ENCODE results near the gene CR2. TPM values are rescaled to one million over a fixed set of nuclear protein-coding genes. Genes with fewer than 3 reads are reported as not detected.
"Not testable (repeated sequence)": the region's sequence is repeated elsewhere in the genome, so short reads cannot be mapped to it uniquely, and the experiment has no call there.

Gene CR2
- polyA plus RNA-seq, 3 donors: 1.3 to 1.9 (median 1.7) TPM

DNA sequence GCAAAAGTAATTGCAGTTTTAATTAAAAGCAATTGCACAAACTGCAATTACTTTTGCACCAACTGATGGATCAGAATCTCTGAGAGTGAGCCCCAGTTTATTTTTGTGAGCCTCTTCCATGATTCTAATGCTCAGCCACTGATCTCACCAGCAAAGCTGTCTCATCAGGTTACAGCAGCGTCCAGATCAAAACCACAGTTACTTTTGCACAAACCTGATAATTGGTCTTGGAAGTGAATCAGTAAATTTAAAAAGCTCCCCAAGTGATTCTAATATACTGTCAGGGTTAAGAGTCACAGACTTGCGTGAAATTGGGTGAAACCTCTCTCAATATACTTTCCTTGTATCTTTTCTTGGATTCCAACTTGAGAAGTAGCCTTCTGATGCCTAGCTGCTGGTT is 13.5 kb upstream of the CR2 start:
- DNase-seq (ENCODE audit: low read depth in 3 of 3, low spot score in 2 of 3): no peak

GRCh38 chr1:207444514-207445217 is 9.5 kb upstream of the CR2 start:
- no peak for DNase-seq (ENCODE audit: low read depth in 3 of 3, low spot score in 2 of 3)

DNA sequence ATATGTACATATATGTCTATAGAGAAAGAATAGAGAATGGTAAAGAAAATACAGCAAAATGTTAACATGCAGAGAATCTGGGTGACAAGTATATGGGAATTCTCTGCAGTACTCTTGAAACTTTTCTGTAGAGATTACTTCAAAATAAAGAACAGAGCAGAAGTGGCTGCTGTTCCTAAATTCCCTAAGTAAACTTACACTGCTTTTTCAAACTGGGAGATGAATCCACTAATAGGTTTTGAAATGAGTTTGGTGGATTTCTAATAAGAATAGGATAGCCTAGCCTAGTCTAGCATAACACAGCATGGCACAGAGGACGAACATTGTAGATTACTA is 450 bp upstream of the CR2 start:
- DNase-seq (ENCODE audit: low read depth in 3 of 3, low spot score in 2 of 3): no peak

DNA sequence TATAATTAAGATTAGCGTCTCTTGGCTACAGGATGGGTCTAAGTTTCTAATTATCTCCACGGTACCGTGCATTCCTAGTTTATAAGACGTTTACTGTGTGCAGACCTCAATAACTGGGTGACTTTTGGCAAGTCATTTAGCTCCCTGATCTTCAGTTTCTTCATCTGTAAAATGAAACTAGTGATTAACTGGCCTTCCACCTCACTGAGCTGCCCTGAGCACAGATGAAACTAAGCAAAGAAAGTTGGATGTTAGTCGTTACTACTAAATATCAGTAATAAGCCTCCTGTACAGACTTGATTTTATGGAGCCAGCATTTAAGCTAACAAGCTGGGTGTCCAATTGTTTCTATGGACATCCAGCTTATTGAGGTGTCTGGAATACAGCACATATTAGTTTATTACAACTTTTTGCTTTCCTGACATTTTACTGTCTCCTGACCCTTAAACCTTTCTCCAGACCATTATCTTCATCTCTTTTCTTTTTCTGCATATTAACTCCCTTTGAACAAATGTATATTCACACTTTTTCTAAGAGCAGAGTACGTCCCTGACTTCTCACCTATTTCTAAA is 1.1 kb downstream of the CR2 start:
- no peak for DNase-seq (ENCODE audit: low read depth in 3 of 3, low spot score in 2 of 3)

DNA sequence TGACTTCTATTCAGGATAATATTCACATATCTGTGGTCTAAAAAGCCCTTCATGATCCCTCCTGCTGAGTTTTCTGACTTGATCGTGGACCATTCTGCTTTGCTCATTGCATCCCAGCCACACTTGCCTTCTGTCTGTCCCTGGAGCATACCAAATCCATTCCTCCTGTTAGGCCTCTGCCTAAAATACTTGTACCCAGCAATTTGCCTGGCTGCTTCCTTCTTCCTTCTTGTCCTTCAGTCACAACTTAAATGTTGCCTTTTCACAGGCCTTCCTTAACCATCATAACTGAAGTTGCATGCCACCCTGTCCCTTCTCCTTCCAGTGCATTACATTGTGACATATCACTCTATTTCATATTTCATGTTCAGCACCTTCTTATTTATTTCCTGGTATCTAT is 4.3 kb downstream of the CR2 start:
- DNase-seq (ENCODE audit: low read depth in 3 of 3, low spot score in 2 of 3): no peak

DNA sequence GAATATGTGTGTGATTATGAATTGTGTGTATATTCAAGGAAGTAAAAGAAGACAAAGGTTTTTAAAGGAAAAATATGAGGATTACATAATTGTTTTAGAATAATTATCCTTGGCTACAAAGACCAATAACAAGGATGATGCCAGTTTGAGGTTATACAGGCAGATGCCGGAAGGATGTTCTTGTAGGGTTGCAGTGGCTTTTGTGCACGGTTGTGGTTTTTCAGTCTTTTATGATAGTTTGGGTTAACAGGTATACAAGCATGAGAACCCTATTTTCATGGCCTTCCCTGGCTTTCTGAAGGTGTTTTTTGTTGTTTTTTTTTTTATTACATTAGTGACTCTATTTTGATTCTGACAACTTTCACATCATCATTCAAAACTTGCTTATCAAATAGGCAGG is 4.9 kb downstream of the CR2 start:
- DNase-seq (ENCODE audit: low read depth in 3 of 3, low spot score in 2 of 3): no peak

GRCh38 chr1:207461649-207462048 is 7.5 kb downstream of the CR2 start:
- DNase-seq (ENCODE audit: low read depth in 3 of 3, low spot score in 2 of 3): no peak

DNA sequence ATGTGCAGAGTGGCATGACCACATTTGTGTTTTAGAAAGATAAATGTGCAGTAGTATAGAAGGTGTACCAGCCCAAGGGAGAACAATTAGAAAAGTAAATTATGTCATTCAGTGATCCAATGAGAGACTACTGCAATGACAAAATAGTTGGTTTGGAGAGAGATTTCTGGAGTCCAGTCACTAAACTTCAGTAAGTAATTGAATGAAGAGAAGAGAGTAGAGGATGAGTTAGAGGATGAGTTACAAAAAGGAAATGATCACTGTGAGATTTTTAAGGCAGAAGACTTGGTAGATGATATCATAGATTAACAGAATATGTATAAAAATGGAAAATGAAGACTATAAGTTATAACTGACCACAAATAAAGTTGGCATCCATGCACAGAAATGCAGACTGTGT is 8.4 kb downstream of the CR2 start:
- no peak for DNase-seq (ENCODE audit: low read depth in 3 of 3, low spot score in 2 of 3)

DNA sequence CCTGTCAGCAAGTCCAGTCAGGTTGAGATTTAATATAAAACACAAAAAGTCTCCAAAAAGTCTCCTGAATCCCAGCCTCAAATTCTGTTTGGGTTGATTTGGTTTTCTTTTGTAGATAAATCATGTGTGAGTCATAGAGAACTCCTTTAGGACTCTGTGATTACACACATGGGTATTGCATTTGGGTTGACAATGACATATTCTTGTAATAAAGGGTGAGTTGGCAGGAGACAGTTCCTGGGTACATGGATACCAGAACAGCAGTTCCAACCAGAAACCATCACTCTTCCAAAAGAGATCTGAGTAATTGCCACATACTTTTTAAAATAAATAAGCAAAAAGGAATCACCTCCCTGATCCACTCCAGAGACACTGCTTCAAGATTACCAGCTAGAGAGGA is 8.9 kb downstream of the CR2 start:
- DNase-seq (ENCODE audit: low read depth in 3 of 3, low spot score in 2 of 3): no peak

DNA sequence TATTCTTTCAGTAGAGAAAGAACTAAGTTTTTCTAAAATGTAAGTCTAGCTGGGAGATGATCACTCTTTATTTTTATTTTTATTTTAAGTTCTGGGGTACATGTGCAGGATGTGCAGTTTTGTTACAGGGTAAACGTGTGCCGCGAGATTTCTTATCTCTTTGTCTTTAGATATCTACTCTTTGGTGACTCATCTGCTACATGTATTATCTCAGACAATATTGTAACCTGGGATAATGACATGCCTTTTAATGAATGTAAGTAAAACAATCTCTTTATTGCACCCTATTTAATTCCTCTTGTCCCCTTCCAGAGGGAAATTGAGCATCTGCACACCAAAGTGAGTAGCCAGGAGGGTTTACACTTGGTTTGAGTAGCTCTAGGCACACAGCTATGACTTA is 9.4 kb downstream of the CR2 start:
- no peak for DNase-seq (ENCODE audit: low read depth in 3 of 3, low spot score in 2 of 3)

DNA sequence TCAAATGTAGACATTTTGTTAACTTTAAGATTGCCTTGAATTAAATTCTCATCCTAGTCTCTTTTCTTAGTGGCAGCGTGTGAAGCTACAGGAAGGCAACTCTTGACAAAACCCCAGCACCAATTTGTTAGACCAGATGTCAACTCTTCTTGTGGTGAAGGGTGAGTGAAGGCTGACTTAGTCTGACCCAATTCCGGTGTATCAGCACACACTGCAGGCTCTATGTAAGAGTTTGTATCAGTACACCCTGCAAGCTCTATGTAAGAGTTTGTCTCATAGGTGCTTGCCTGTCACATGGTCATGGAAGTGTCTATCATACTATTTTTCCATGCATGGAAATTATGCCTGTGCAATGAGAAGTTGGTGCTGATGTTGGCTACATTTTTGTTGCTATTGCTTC is 16.8 kb downstream of the CR2 start:
- no peak for DNase-seq (ENCODE audit: low read depth in 3 of 3, low spot score in 2 of 3)

DNA sequence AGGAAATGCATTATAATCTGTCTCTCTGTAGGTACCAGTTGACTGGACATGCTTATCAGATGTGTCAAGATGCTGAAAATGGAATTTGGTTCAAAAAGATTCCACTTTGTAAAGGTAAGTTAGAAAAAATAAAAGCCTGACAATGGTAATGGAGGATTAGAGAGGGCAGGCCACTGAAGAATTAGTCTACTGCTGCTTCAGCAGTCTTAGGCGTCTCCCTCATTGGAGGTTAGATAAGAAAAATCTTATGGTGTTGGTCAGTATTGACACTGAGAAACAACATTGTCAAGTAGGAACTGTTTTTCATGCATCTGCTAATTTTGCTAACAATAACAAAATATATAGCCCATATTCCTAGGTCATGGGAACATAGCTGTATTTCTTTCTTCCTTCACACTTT is 20.1 kb downstream of the CR2 start:
- DNase-seq (ENCODE audit: low read depth in 3 of 3, low spot score in 2 of 3): no peak

GRCh38 chr1:207486198-207486597 is 32.1 kb downstream of the CR2 start:
- DNase-seq (ENCODE audit: low read depth in 3 of 3, low spot score in 2 of 3): no peak

- DNase-seq (ENCODE audit: low read depth in 3 of 3, low spot score in 2 of 3): no peak
These were observed 33.5 kb downstream of the CR2 start for GRCh38 chr1:207487636-207488035.

DNA sequence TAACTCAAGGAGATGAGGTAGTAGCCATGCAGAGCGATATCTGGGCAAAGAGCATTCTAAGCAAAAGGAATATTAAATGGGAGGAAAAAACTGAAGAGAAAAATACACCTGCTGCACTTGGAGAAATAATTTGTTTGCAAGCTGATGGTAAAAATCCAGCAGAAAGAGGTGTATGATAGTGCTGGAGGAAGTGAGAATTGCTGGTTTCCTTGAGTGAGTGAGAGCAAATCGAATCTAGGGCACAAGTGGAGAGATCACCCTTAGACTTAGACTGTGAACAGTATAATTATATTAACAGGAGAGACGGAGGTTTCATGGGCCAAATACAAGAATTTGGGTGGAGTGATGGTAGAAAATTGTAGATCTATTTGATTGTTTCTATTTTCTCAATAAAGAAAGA is 39.1 kb downstream of the CR2 start:
- no peak for DNase-seq (ENCODE audit: low read depth in 3 of 3, low spot score in 2 of 3)

- DNase-seq (ENCODE audit: low read depth in 3 of 3, low spot score in 2 of 3): no peak
These were observed 40.0 kb downstream of the CR2 start for GRCh38 chr1:207494171-207494570.

- not testable (repeated sequence) for DNase-seq (ENCODE audit: low read depth in 3 of 3, low spot score in 2 of 3)
These were observed 41.2 kb downstream of the CR2 start for GRCh38 chr1:207495281-207495680.

GRCh38 chr1:207495801-207496792 is 42.0 kb downstream of the CR2 start, which contains the start of gene CR1:
TSS of gene CR1 (plus strand) at chr1:207496157. CDS start at chr1:207496268, 111 bp downstream.
- DNase-seq (ENCODE audit: low read depth in 3 of 3, low spot score in 2 of 3): peak in 1 of 3 donors; percentile 19

DNA sequence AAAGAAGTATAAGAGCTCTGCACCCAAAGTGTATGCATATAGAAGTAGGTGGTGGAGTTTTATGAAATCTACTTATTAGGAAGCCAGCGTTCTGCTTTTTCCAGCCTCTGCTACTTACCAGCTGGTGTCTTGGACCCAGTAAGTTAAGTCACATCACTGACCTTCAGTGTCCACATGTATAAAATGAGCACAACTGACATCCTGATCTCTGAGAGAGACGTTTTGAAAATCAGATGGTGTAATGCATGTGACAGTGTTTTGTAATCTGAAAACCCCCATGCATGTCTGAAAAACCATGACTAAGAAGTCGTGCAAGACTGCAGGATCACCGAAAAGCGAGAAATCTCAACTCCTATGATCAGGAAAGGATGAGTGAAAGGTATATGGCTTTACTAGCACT is 43.8 kb downstream of the CR2 start:
- no peak for DNase-seq (ENCODE audit: low read depth in 3 of 3, low spot score in 2 of 3)

DNA sequence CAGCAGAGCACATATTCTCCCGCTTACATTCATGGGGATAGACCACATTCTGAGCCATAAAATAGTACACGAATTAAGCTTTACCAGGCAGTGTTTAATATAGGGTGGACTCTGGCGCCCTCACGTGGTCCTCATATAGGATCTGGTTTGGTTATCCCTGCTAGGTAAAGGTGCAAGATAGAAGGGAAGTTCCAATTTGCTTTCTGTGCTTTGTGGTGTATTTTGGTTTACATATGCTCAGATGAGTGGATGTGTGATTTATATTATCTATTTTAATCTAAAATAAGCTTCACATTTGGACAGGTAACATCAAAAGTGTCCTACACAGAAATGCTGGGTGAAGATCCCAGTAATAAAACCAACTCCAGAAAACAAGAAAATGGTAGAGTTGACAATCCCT is 45.4 kb downstream of the CR2 start:
- DNase-seq (ENCODE audit: low read depth in 3 of 3, low spot score in 2 of 3): peak; percentile 59 to 65 (median 61)

DNA sequence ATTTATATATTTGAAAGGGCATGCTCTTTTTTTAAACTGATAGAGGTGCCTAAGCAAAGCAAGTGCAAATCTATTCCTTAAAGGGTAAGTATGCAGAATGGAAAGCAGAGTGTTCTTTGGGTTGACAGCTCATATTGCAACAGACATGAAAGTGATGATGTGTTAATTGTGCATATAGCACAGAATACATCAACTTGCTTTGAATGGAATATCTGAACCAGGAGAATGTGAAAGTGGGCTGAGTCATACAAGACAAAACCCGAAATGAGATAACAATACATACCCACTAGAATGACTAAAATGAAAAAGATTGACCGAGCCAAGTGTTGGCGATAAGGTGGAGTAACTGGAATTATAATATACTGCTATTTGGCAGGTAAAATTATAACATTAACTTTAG is 46.2 kb downstream of the CR2 start:
- no peak for DNase-seq (ENCODE audit: low read depth in 3 of 3, low spot score in 2 of 3)

DNA sequence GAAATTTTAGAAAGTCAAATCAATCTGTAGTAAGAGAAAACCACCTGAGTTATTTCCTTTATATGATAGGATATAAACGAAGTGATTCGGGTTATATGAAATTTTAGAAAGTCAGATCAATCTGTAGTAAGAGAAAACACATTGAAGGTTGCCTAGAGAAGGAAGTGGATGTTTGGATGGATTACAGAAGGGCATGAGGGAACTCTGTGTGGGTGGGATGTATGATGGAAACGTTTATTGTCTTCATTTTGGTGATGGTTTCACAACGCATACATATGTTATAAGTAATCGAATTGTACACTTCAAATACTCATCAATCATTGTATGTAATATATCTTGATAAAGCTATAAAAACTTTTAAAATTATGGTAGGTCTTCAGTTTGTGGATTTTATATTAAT is 46.9 kb downstream of the CR2 start:
- no peak for DNase-seq (ENCODE audit: low read depth in 3 of 3, low spot score in 2 of 3)

Measured in right renal cortex interstitium (tissue), 3 donors.